Eye (tissue), 1 donor: ENCODE results near the gene LMX1B.
A peak's percentile ranks its signal among the peaks of the same experiment; 100 is the strongest.

Experiments
- DNase-seq: peaks from one replicate; pipeline ENCODE4 v3.0.0-alpha.2; 2015

The LMX1B gene

GRCh38 chr9:126681336-126681735 is 67.6 kb downstream of the LMX1B start:
- no peak for DNase-seq

GRCh38 chr9:126682113-126682810 is 68.5 kb downstream of the LMX1B start:
- DNase-seq: no peak

GRCh38 chr9:126682928-126683697 is 69.4 kb downstream of the LMX1B start:
- DNase-seq: peak; percentile 65

- DNase-seq: no peak
These were observed 69.9 kb downstream of the LMX1B start for GRCh38 chr9:126683698-126684044.

- no peak for DNase-seq
These were observed 70.6 kb downstream of the LMX1B start for GRCh38 chr9:126684345-126684744.

- DNase-seq: no peak
These were observed 71.3 kb downstream of the LMX1B start for GRCh38 chr9:126684965-126685465.

GRCh38 chr9:126687930-126688461 is 74.3 kb downstream of the LMX1B start:
- no peak for DNase-seq

GRCh38 chr9:126688617-126689016 is 74.9 kb downstream of the LMX1B start:
- DNase-seq: no peak

- DNase-seq: no peak
These were observed 75.5 kb downstream of the LMX1B start for GRCh38 chr9:126689027-126689825.

- DNase-seq: no peak
These were observed 76.8 kb downstream of the LMX1B start for GRCh38 chr9:126690431-126691051.

GRCh38 chr9:126692041-126692758 is 78.5 kb downstream of the LMX1B start:
- DNase-seq: no peak

- no peak for DNase-seq
These were observed 79.2 kb downstream of the LMX1B start for GRCh38 chr9:126692759-126693427.

- no peak for DNase-seq
These were observed 79.8 kb downstream of the LMX1B start for GRCh38 chr9:126693428-126693944.

- no peak for DNase-seq
These were observed 80.7 kb downstream of the LMX1B start for GRCh38 chr9:126694206-126695081.

GRCh38 chr9:126695186-126695585 is 81.5 kb downstream of the LMX1B start:
- DNase-seq: no peak

GRCh38 chr9:126695701-126696400 is 82.1 kb downstream of the LMX1B start:
- no peak for DNase-seq

GRCh38 chr9:126696401-126697145 is 82.8 kb downstream of the LMX1B start:
- DNase-seq: no peak

- DNase-seq: no peak
These were observed 83.6 kb downstream of the LMX1B start for GRCh38 chr9:126697330-126697729.

- DNase-seq: no peak
These were observed 84.5 kb downstream of the LMX1B start for GRCh38 chr9:126698251-126698650.
